A549 treated with AZD2906 at 1 μM for 4 hours (cell line): ENCODE data around the gene LEMD2. TPM values are rescaled to one million over a fixed set of nuclear protein-coding genes. Genes with fewer than 3 reads are reported as not detected.

ENCODE experiments used
- total RNA-seq: library from RNA; stranded (reverse); fragments of 200-300 nt; extraction: Qiagen RNA extraction; gene quantifications from 5 replicates; pipeline ENCODE4 v1.2.3, GENCODE V29; 2022

Gene LEMD2
- total RNA-seq: 34.7 to 43.0 TPM (median 39.8 TPM) in 5 replicates

GRCh38 chr6:33788694-33789549, at the start of gene LEMD2:
LEMD2 (minus strand) TSS chr6:33789130; CDS start chr6:33789116, 14 bp downstream.

GRCh38 chr6:33803571-33804053, 14.7 kb upstream of the LEMD2 start, which contains the start of gene MLN:
MLN (minus strand) TSS chr6:33804003; CDS start chr6:33801163, 2,840 bp downstream.

GRCh38 chr6:33746651-33747100, 42.3 kb downstream of the LEMD2 start, which contains the start of gene IP6K3:
IP6K3 (minus strand) TSS chr6:33746905; CDS start chr6:33735476, 11,429 bp downstream.

Other genes with a start within 250 kb of the LEMD2 start
- 42.2 to 47.0 TPM (median 44.5 TPM) in 5 replicates for gene BAK1, start 208.9 kb downstream of the LEMD2 start, total RNA-seq
- gene ITPR3, start 167.8 kb downstream of the LEMD2 start, total RNA-seq: 39.1 to 54.2 TPM (median 45.8 TPM) in 5 replicates
- 66.7 to 116 TPM (median 101 TPM) in 5 replicates for gene UQCC2, start 77.4 kb downstream of the LEMD2 start, total RNA-seq
- gene IP6K3, start 42.2 kb downstream of the LEMD2 start, total RNA-seq: 1.5 to 2.5 TPM (median 2.4 TPM) in 5 replicates
- gene MLN, start 14.9 kb upstream of the LEMD2 start, total RNA-seq: not detected in 5 replicates